Neural crest cell (in vitro differentiated cells): ENCODE results near the gene TLCD3B. TPM values are rescaled to one million over a fixed set of nuclear protein-coding genes. Genes with fewer than 3 reads are reported as not detected.
A peak's percentile ranks its signal among the peaks of the same experiment; 100 is the strongest.

Experiments
- DNase-seq: peaks from one replicate; pipeline ENCODE4 v3.0.0; 2021; ENCODE audit warnings: low read depth, mixed read lengths, low spot score
- H3K27ac Mint-ChIP-seq: one replicate; pipeline ENCODE4 v1.8.0; 2021; ENCODE audit warnings: mild to moderate bottlenecking, mixed read lengths; ENCODE audit not compliant: unreplicated experiment
- H3K27me3 Mint-ChIP-seq: 2 replicates; pipeline ENCODE4 v1.8.0; 2021; ENCODE audit warnings: low read depth, mild to moderate bottlenecking, mixed read lengths
- H3K36me3 Mint-ChIP-seq: 2 replicates; pipeline ENCODE4 v1.8.0; 2021; ENCODE audit warnings: low read depth, mild to moderate bottlenecking, mixed read lengths
- H3K4me1 Mint-ChIP-seq: 2 replicates; pipeline ENCODE4 v1.8.0; 2021; ENCODE audit warnings: mixed read lengths
- H3K4me3 Mint-ChIP-seq: one replicate; pipeline ENCODE4 v1.8.0; 2021; ENCODE audit warnings: mild to moderate bottlenecking, mixed read lengths
- H3K9me3 Mint-ChIP-seq: 2 replicates; pipeline ENCODE4 v1.8.0; 2021; ENCODE audit warnings: mixed read lengths
- CTCF ChIP-seq: fragments of 200-600 bp; sonication (generic); conservative IDR thresholded peaks from 2 replicates; pipeline ENCODE4 v1.5.0; 2021; ENCODE audit warnings: antibody characterized with exemption, mild to moderate bottlenecking
- total RNA-seq: library from RNA; stranded (reverse); gene quantifications from 2 replicates; pipeline ENCODE4 v1.2.1, GENCODE V29; 2021

The TLCD3B gene
- total RNA-seq, 1 donor from 2014 or later = 14.2 TPM

GRCh38 chr16:29993903-29994599 lies 37.0 kb downstream of the TLCD3B start:
- no peak for DNase-seq
- peaks cover 8% of the 10 kb centered on the region for H3K36me3 Mint-ChIP-seq
- peaks cover 3% of the 10 kb centered on the region for H3K27me3 Mint-ChIP-seq
- H3K4me3 Mint-ChIP-seq = peak overlapping the region; percentile 97
- H3K9me3 Mint-ChIP-seq = no peaks in the 10 kb centered on the region
- TF ChIP-seq CTCF = no peak
- peak overlapping the region; percentile 64 for H3K27ac Mint-ChIP-seq
- peaks cover 35% of the 10 kb centered on the region for H3K4me1 Mint-ChIP-seq

- peak overlapping the region; percentile 27 for H3K27ac Mint-ChIP-seq
Observed at GRCh38 chr16:29993191-29993902, 37.7 kb downstream of the TLCD3B start.

GRCh38 chr16:29992344-29992967 lies 38.6 kb downstream of the TLCD3B start:
- Mint-ChIP-seq H3K36me3 (peaks cover 8% of the 10 kb centered on the region), H3K4me3 (peak overlapping the region; percentile 75), H3K27ac (peak overlapping the region; percentile 43), H3K27me3 (peaks cover 3% of the 10 kb centered on the region), H3K9me3 (no peaks in the 10 kb centered on the region), H3K4me1 (peaks cover 47% of the 10 kb centered on the region)
- TF ChIP-seq CTCF = no peak
- no peak for DNase-seq

More at GRCh38 chr16:29993191-29993902, 37.7 kb downstream of the TLCD3B start:
- H3K36me3 Mint-ChIP-seq = peaks cover 8% of the 10 kb centered on the region
- H3K4me3 Mint-ChIP-seq = peak overlapping the region; percentile 97
- H3K4me1 Mint-ChIP-seq = peaks cover 40% of the 10 kb centered on the region
- no peak for DNase-seq
- no peak for TF ChIP-seq CTCF
- peaks cover 3% of the 10 kb centered on the region for H3K27me3 Mint-ChIP-seq
- H3K9me3 Mint-ChIP-seq = no peaks in the 10 kb centered on the region

- peaks cover 3% of the 10 kb centered on the region for H3K27me3 Mint-ChIP-seq
- H3K9me3 Mint-ChIP-seq = no peaks in the 10 kb centered on the region
- H3K27ac Mint-ChIP-seq = no peak overlapping the region
- H3K4me3 Mint-ChIP-seq = peak overlapping the region; percentile 75
- H3K36me3 Mint-ChIP-seq = peaks cover 6% of the 10 kb centered on the region
- DNase-seq = no peak
- H3K4me1 Mint-ChIP-seq = peaks cover 41% of the 10 kb centered on the region
- no peak for TF ChIP-seq CTCF
Observed at GRCh38 chr16:29991571-29991904, 39.5 kb downstream of the TLCD3B start.

GRCh38 chr16:29990883-29991570 lies 40.0 kb downstream of the TLCD3B start:
- H3K27me3 Mint-ChIP-seq = peaks cover 3% of the 10 kb centered on the region
- peaks cover 6% of the 10 kb centered on the region for H3K36me3 Mint-ChIP-seq
- no peaks in the 10 kb centered on the region for H3K9me3 Mint-ChIP-seq
- H3K4me3 Mint-ChIP-seq = no peak overlapping the region
- peaks cover 36% of the 10 kb centered on the region for H3K4me1 Mint-ChIP-seq
- DNase-seq = no peak
- H3K27ac Mint-ChIP-seq = no peak overlapping the region
- TF ChIP-seq CTCF = no peak
